ENCODE measurements around the gene FGF12.
A peak's percentile ranks its signal among the peaks of the same experiment; 100 is the strongest.

FGF12 gene

GRCh38 chr3:192249516-192249915, 477.8 kb downstream of the FGF12 start:
- no peak for DNase-seq

- no peak for DNase-seq
Observed at GRCh38 chr3:192246847-192247559, 480.3 kb downstream of the FGF12 start.

GRCh38 chr3:192244591-192244990, 482.8 kb downstream of the FGF12 start:
- no peak for DNase-seq

GRCh38 chr3:192239956-192240355, 487.4 kb downstream of the FGF12 start:
- DNase-seq = no peak

- DNase-seq = no peak
Observed at GRCh38 chr3:192237992-192238608, 489.2 kb downstream of the FGF12 start.

- no peak for DNase-seq
Observed at GRCh38 chr3:192229866-192230265, 497.5 kb downstream of the FGF12 start.

- DNase-seq = no peak
Observed at GRCh38 chr3:192224634-192225155, 502.6 kb downstream of the FGF12 start.

- no peak for DNase-seq
Observed at GRCh38 chr3:192223815-192224214, 503.5 kb downstream of the FGF12 start.

GRCh38 chr3:192220915-192221314, 506.4 kb downstream of the FGF12 start:
- no peak for DNase-seq

- DNase-seq = no peak
Observed at GRCh38 chr3:192219926-192220325, 507.4 kb downstream of the FGF12 start.

GRCh38 chr3:192216067-192216466, 511.3 kb downstream of the FGF12 start:
- DNase-seq = no peak

- DNase-seq = no peak
Observed at GRCh38 chr3:192212979-192213378, 514.4 kb downstream of the FGF12 start.

- no peak for DNase-seq
Observed at GRCh38 chr3:192212335-192212734, 515.0 kb downstream of the FGF12 start.

- DNase-seq = peak; percentile 73
Observed at GRCh38 chr3:192207651-192208050, 519.7 kb downstream of the FGF12 start.

GRCh38 chr3:192207239-192207638, 520.1 kb downstream of the FGF12 start:
- DNase-seq = no peak

GRCh38 chr3:192194085-192194484, 533.3 kb downstream of the FGF12 start:
- DNase-seq = no peak

- no peak for DNase-seq
Observed at GRCh38 chr3:192188218-192188835, 539.0 kb downstream of the FGF12 start.

- no peak for DNase-seq
Observed at GRCh38 chr3:192187485-192188051, 539.8 kb downstream of the FGF12 start.

- no peak for DNase-seq
Observed at GRCh38 chr3:192186498-192186897, 540.8 kb downstream of the FGF12 start.

- DNase-seq = no peak
Observed at GRCh38 chr3:192186045-192186444, 541.3 kb downstream of the FGF12 start.

GRCh38 chr3:192183109-192183508, 544.2 kb downstream of the FGF12 start:
- DNase-seq = no peak

GRCh38 chr3:192181151-192181550, 546.2 kb downstream of the FGF12 start:
- DNase-seq = no peak

- no peak for DNase-seq
Observed at GRCh38 chr3:192177383-192177782, 550.0 kb downstream of the FGF12 start.

- DNase-seq = no peak
Observed at GRCh38 chr3:192174283-192174682, 553.1 kb downstream of the FGF12 start.
